Astrocyte (in vitro differentiated cells and primary cell): ENCODE results near the gene MBOAT7. TPM values are rescaled to one million over a fixed set of nuclear protein-coding genes. Genes with fewer than 3 reads are reported as not detected.

Experiments used
- DNase-seq: peaks from one replicate; pipeline ENCODE4 v3.0.0-alpha.2; 2010; ENCODE audit warnings: low read depth
- FAIRE-seq: peaks from 2 replicates; lab custom pipeline; 2011; peaks lifted over from hg19 to GRCh38; lab: Jason Lieb, UNC
- H2AFZ ChIP-seq: 2 replicates; pipeline ENCODE4 v1.6.0; 2012; ENCODE audit warnings: low read depth, low read length, inconsistent platforms
- H3K27ac ChIP-seq: 2 replicates; pipeline ENCODE4 v1.5.1; 2011; ENCODE audit warnings: low read depth, low read length, inconsistent platforms
- H3K27me3 ChIP-seq: 2 replicates; pipeline ENCODE4 v1.6.0; 2011; ENCODE audit warnings: low read length, inconsistent platforms; ENCODE audit not compliant: insufficient read depth
- H3K36me3 ChIP-seq: 2 replicates; pipeline ENCODE4 v1.5.1; 2011; ENCODE audit warnings: low read length, inconsistent platforms; ENCODE audit not compliant: insufficient read depth
- H3K4me1 ChIP-seq: 2 replicates; pipeline ENCODE4 v1.5.1; 2011; ENCODE audit warnings: low read length, inconsistent platforms; ENCODE audit not compliant: insufficient read depth
- H3K4me2 ChIP-seq: 2 replicates; pipeline ENCODE4 v1.6.0; 2012; ENCODE audit warnings: low read length, inconsistent platforms
- H3K4me3 ChIP-seq: 2 replicates; pipeline ENCODE4 v1.5.1; 2011; ENCODE audit warnings: low read depth, mild to moderate bottlenecking, low read length, inconsistent platforms; ENCODE audit not compliant: insufficient read depth
- H3K79me2 ChIP-seq: 2 replicates; pipeline ENCODE4 v1.6.0; 2012; ENCODE audit warnings: mild to moderate bottlenecking, low read length, inconsistent platforms; ENCODE audit not compliant: insufficient read depth
- H3K9ac ChIP-seq: 2 replicates; pipeline ENCODE4 v1.6.0; 2012; ENCODE audit warnings: mild to moderate bottlenecking, low read length, inconsistent platforms
- H3K9me3 ChIP-seq: 2 replicates; pipeline ENCODE4 v1.5.1; 2012; ENCODE audit warnings: low read depth, mild to moderate bottlenecking, low read length, inconsistent platforms; ENCODE audit not compliant: insufficient read depth
- H4K20me1 ChIP-seq: 2 replicates; pipeline ENCODE4 v1.6.0; 2012; ENCODE audit warnings: low read length, inconsistent platforms; ENCODE audit not compliant: insufficient read depth
- H3K27ac Mint-ChIP-seq: one replicate; pipeline ENCODE4 v1.8.0; 2021; ENCODE audit warnings: mild to moderate bottlenecking, mixed read lengths; ENCODE audit not compliant: unreplicated experiment
- H3K27me3 Mint-ChIP-seq: one replicate; pipeline ENCODE4 v1.8.0; 2021; ENCODE audit warnings: low read depth, mixed read lengths; ENCODE audit not compliant: unreplicated experiment
- H3K36me3 Mint-ChIP-seq: one replicate; pipeline ENCODE4 v1.8.0; 2021; ENCODE audit warnings: low read depth, mixed read lengths; ENCODE audit not compliant: unreplicated experiment
- H3K4me1 Mint-ChIP-seq: one replicate; pipeline ENCODE4 v1.8.0; 2021; ENCODE audit warnings: low read depth, mixed read lengths; ENCODE audit not compliant: unreplicated experiment
- H3K4me3 Mint-ChIP-seq: one replicate; pipeline ENCODE4 v1.8.0; 2021; ENCODE audit warnings: mild to moderate bottlenecking, moderate library complexity, mixed read lengths; ENCODE audit not compliant: unreplicated experiment
- H3K9me3 Mint-ChIP-seq: one replicate; pipeline ENCODE4 v1.8.0; 2021; ENCODE audit warnings: mild to moderate bottlenecking, mixed read lengths; ENCODE audit not compliant: unreplicated experiment
- CTCF ChIP-seq: IDR thresholded peaks from 2 replicates; pipeline ENCODE4 v1.5.1; 2011; ENCODE audit warnings: low read depth, mild to moderate bottlenecking, inconsistent platforms, low read length, moderate library complexity; ENCODE audit not compliant: insufficient read depth
- EZH2 ChIP-seq: IDR thresholded peaks from 2 replicates; pipeline ENCODE4 v1.6.1; 2012; ENCODE audit warnings: mild to moderate bottlenecking, low read length, inconsistent platforms; ENCODE audit not compliant: insufficient read depth
- total RNA-seq: library from RNA; stranded (reverse); gene quantifications from 2 replicates; pipeline ENCODE4 v1.2.1, GENCODE V29; 2021

The MBOAT7 gene
- total RNA-seq, 1 donor from 2014 or later: 162 TPM

GRCh38 chr19:54162884-54163283, 26.5 kb downstream of the MBOAT7 start:
- H4K20me1 ChIP-seq: no peaks in the 10 kb centered on the region
- peaks cover 22% of the 10 kb centered on the region for H3K4me1 ChIP-seq
- H3K4me3 ChIP-seq: no peak overlapping the region
- Mint-ChIP-seq H3K4me1 (peaks cover 7% of the 10 kb centered on the region), H3K27me3 (peaks cover 10% of the 10 kb centered on the region), H3K4me3 (no peak overlapping the region), H3K36me3 (peaks cover 6% of the 10 kb centered on the region), H3K27ac (no peak overlapping the region), H3K9me3 (peaks cover 7% of the 10 kb centered on the region)
- H2AFZ ChIP-seq: no peak overlapping the region
- H3K4me2 ChIP-seq: peak overlapping the region; percentile 73
- H3K79me2 ChIP-seq: peaks cover 11% of the 10 kb centered on the region
- H3K9me3 ChIP-seq: no peaks in the 10 kb centered on the region
- no peaks in the 10 kb centered on the region for H3K27me3 ChIP-seq
- no peak for FAIRE-seq
- no peak overlapping the region for H3K27ac ChIP-seq
- no peak overlapping the region for H3K9ac ChIP-seq
- DNase-seq: no peak
- TF ChIP-seq CTCF (no peak), EZH2 (no peak)
- H3K36me3 ChIP-seq: no peaks in the 10 kb centered on the region

DNA sequence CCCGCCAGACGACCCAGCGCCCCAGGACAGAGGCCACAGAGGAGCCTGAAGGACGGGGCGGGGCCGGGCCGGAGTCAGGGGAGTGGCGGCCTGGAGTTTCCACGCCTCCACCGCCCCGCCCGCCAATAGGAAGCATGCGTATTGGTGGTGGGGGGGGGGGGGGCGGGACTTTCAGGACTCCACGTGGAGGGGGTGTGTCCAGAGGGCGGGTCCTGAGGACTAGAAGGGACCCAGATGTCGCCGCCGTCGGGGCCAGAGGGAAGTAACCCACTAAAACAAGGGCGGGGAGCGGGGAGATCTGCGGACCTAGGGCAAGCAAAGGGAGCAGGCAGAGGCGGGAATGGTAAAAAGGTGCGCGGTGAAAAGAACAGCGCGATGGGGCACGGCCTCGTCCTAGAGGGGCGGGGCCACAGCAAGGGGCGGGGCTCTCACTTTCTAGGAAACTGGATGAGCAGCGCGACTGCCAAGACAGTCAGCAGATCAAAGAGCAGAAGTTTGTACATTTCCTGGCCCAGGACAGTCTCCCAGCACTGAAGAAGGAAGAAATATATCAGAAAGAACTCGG, 27.1 kb downstream of the MBOAT7 start:
- Mint-ChIP-seq H3K36me3 (peaks cover 6% of the 10 kb centered on the region), H3K9me3 (peaks cover 7% of the 10 kb centered on the region), H3K4me3 (peak overlapping the region; percentile 83), H3K27me3 (peaks cover 10% of the 10 kb centered on the region), H3K27ac (no peak overlapping the region), H3K4me1 (peaks cover 7% of the 10 kb centered on the region)
- Histone ChIP-seq H2AFZ (peak overlapping the region; percentile 52), H3K9me3 (no peaks in the 10 kb centered on the region), H3K36me3 (peaks cover 2% of the 10 kb centered on the region), H3K4me2 (peak overlapping the region; percentile 73), H3K4me3 (peak overlapping the region; percentile 42), H3K9ac (no peak overlapping the region), H3K4me1 (peaks cover 22% of the 10 kb centered on the region), H3K27me3 (no peaks in the 10 kb centered on the region), H3K27ac (no peak overlapping the region), H4K20me1 (no peaks in the 10 kb centered on the region), H3K79me2 (peaks cover 11% of the 10 kb centered on the region)
- FAIRE-seq (no peak), DNase-seq (peak; percentile 16)
- TF ChIP-seq CTCF: no peak

DNA sequence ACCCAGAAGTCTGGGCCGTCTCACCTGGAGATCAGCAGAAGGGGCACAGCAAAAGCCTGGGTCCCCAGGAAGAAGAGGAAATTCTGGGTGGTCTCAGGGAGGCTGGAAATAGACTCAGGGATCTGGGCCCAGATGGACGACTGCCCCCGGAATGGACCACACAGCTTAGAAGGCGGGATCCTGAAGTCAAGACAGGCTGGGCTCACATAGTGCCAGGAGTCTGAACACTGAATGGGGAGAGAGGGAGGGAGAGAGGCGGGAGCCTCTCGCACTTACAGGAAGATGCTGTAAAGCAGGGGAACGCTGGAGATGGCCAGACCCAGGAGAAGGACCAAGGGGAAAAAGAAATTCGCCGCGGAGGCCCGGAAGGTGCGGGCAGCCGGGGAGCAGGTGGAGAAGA, 28.5 kb downstream of the MBOAT7 start:
- H3K9ac ChIP-seq: peak overlapping the region; percentile 84
- H3K4me1 ChIP-seq: peaks cover 22% of the 10 kb centered on the region
- H3K27ac ChIP-seq: peak overlapping the region; percentile 78
- H3K4me1 Mint-ChIP-seq: peaks cover 7% of the 10 kb centered on the region
- peaks cover 6% of the 10 kb centered on the region for H3K36me3 Mint-ChIP-seq
- H3K27ac Mint-ChIP-seq: peak overlapping the region; percentile 87
- H2AFZ ChIP-seq: peak overlapping the region; percentile 5
- DNase-seq: no peak
- no peaks in the 10 kb centered on the region for H3K27me3 ChIP-seq
- H4K20me1 ChIP-seq: peaks cover 7% of the 10 kb centered on the region
- H3K9me3 ChIP-seq: no peaks in the 10 kb centered on the region
- H3K79me2 ChIP-seq: peaks cover 18% of the 10 kb centered on the region
- H3K36me3 ChIP-seq: peaks cover 15% of the 10 kb centered on the region
- TF ChIP-seq CTCF (no peak), EZH2 (no peak)
- H3K9me3 Mint-ChIP-seq: peaks cover 7% of the 10 kb centered on the region
- FAIRE-seq: no peak
- H3K4me3 Mint-ChIP-seq: peak overlapping the region; percentile 98
- peaks cover 10% of the 10 kb centered on the region for H3K27me3 Mint-ChIP-seq
- peak overlapping the region; percentile 69 for H3K4me3 ChIP-seq
- peak overlapping the region; percentile 94 for H3K4me2 ChIP-seq
